Measurements from ENCODE around the gene SRBD1.

The SRBD1 gene

DNA sequence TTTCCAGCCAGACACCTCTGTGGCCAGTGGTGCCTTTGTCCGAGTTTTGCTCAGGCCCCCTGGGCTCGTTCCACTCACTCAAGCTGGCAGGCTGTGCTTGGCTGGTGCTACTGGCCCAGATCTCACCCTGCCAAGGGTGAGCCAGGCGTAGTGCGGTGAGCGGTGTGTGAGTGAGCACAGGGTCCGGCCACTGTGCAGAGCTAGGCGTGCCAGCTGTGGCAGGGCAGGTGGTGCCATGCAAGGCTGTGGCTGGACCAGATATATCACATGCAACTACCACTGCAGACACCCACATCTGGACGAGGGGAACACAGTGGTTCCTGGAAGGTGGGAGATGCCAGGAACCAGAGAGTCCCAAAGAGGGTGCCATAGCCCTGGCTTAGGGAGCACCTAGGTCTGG lies 70.1 kb downstream of the SRBD1 start:
- no peak for DNase-seq

GRCh38 chr2:45533771-45534170 lies 77.3 kb downstream of the SRBD1 start:
- no peak for DNase-seq

- no peak for DNase-seq
These were observed 78.9 kb downstream of the SRBD1 start for GRCh38 chr2:45532181-45532580.

- no peak for DNase-seq
These were observed 87.1 kb downstream of the SRBD1 start for GRCh38 chr2:45524016-45524415.

DNA sequence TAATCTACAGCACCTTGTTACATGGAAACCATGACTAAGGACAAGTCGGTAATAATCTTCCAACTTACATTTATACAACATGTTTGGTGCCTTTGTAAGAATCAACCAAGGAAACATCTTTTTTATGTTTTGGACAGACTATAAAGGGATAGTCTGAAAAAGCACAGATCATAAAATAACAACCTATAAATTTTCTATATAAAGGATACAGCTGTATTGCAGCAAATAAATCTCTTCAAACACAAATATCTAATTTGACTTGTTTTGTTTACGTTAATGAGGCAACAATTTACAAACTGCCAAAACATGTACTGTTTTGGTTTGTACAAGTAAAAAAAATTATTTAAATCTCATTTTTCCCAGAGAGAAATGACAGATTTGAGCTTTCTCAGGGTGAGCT lies 92.5 kb downstream of the SRBD1 start:
- no peak for DNase-seq

GRCh38 chr2:45510701-45511420 lies 100.2 kb downstream of the SRBD1 start:
- DNase-seq: no peak

- DNase-seq: no peak
These were observed 104.3 kb downstream of the SRBD1 start for GRCh38 chr2:45506756-45507155.

GRCh38 chr2:45505138-45505537 lies 105.9 kb downstream of the SRBD1 start:
- no peak for DNase-seq

DNA sequence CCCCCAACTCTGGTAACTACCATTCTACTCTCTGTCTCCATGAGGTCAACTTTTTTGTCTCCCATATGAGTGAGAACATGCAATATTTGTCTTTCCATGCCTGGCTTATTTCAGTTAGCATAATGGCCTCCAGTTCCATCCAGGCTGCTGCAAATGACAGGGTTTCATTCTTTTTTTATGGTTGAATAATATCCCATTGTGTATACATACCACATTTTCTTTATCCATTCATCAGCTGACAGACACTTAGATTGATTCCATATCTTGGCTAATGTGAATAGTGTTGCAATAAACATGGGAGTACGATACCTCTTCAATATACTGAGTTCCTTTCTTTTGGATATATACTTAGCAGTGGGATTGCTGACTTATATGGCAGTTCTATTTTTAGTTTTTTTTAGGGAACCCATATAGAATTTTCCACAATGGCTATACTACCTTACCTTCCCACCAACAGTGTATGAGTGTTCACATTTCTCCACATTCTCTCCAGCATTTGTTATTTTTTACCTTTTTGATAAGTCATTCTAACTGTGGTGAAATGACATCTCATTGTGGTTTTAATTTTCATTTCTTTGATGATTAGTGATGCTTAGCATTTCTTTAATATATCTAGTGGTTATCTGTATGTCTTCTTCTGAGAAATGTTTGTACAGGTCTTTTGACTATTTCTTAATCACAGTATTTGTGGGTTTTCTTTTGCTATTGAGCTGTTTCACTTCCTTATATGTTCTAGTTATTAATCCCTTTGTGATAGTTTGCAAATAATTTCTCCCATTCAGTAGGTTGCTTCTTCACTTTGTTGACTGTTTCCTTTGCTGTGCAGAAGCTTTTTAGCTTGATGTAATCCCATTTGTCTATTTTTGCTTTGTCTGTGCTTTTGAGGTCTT lies 112.2 kb downstream of the SRBD1 start:
- no peak for DNase-seq

DNA sequence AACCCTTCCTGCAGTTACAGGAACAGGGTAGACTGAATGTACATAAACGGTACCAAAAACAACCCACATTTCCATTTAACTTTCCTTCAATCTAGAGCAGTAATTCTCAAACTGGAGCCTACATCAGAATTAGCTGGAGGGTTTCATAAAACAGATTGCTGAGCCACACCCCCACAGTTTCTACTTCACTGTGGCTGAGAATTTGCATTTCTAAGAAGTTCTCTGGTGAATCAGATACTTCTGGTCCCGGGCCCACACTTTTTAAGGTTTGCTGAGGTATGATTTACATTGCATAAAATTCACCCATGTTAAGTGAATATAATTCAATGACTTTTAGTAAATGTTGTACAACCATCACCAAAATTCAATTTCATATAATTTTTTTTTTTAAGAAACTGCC lies 113.7 kb downstream of the SRBD1 start:
- no peak for DNase-seq

GRCh38 chr2:45496869-45497268 lies 114.2 kb downstream of the SRBD1 start:
- DNase-seq: no peak

- no peak for DNase-seq
These were observed 116.1 kb downstream of the SRBD1 start for GRCh38 chr2:45494978-45495293.

DNA sequence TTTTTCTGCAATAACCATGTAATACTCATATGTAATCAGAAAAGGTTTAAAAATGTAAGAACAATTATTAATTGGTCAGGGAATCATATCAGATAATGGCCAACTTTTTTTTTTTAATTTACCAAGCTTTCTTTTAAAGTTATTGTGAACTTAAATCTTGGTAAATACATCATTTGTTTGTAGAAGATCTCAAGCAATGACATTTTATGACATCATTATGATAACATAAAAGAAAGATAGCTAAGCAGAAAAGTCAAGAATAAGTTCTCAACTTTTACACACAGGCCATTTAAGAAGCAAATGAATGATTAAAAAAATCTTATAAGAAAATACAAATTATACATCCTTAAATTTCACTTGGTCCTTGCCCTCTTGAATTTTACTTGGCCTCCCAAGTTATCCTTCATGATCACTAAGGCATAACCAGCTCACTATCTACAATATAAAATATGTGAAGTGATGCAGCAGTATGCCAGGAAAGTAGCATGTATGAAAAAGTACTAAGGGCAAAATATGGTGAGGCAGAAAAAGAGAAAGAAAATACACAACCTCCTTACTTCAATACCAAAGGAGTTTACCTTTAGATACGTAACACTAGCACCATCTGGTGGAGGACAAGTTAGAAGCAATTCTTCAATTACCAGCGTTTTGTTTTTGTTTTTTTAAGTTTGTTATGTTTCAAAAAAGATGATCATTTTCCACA lies 116.6 kb downstream of the SRBD1 start:
- DNase-seq: peak; percentile 57

GRCh38 chr2:45484965-45485364 lies 126.1 kb downstream of the SRBD1 start:
- no peak for DNase-seq

DNA sequence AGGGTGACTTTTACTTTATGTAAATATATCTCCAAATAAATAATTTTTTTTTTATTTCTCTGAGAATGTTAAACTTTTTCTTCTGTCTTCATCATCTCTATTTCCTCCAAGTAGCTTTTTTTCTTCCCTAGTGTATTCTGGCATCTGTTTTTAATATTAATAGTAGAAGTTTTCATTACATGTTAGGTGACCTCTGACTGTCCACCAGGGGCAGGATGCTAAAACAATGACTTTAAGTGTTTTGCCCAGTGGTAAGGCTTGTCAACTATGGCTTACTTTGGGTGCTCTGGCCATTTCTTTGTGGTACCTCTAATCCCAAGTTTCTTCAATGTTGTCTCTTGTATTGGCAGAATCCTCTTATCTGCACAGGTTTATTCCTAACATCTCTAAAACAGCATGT lies 127.1 kb downstream of the SRBD1 start:
- DNase-seq: no peak

DNA sequence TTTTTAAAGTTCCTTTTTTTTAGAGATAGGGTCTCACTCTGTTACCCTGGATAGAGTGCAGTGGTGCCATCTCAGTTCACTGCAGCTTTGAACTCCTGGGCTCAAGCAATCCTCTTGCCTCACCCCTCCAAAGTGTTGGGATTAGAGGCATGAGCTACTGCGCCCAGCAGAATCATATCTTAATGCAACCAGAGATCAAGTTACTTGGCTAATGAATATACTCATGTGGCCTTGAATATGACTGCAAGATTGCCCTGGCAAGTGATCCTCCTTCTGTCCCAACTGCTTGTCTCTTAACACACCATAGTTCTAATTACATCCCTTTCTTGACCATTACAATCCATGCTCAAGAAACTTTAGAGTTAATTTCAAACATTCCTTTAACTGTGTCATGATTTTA lies 133.5 kb downstream of the SRBD1 start:
- no peak for DNase-seq

GRCh38 chr2:45470531-45470930 lies 140.5 kb downstream of the SRBD1 start:
- DNase-seq: no peak

DNA sequence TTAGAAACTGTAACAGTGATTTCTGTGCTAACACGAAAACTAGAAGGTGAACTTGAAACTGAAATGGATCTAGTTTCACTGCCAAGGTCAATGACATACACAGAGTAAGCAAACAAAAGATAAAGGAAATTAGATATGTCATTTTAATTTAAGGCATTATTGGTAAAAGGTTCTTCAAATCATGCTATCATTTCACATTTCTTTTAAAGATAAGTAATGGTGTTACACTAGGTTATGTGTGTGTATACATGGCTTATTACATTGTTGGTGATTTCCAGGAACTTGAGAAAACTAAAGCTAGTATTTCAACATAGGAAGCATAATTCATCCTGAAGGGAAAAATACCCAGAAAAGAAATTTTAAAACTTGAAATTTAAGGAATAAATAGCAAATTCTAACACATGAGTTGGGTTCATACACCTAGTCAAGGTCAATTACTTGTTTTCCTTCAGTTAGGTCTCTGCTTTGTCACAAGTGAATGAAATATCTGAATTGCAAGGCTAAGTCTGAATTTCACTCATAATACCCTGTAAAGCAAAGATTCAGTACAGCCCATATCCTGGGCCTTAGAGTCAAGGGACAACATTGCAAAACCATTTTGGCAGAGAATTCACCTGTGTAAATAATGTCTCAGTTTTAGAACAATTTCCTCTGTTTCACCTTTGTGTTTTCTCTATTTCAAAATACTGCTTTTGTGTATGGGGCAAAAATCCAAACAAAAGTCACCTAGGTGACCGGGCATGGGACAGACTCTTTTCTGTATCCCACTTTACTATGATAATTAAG lies 141.6 kb downstream of the SRBD1 start:
- DNase-seq: peak; percentile 63

DNA sequence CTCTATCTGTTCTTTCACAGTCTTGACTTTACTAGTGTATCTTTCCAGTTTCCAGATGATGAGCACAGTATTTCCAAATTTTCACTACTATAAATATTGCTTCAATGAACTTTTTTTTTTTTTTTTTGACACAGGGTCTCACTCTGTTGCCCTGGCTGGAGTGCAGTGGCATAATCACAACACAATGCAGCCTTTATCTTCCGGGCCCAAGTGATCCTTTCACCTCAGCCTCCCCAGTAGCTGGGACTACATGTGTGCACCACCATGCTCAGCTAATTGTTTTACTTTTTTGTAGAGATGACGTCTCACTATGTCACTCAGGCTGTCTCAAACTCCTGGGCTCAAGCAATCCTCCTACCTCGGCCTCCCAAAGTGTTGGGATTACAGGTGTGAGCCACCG lies 142.8 kb downstream of the SRBD1 start:
- DNase-seq: no peak

GRCh38 chr2:45466053-45466452 lies 145.0 kb downstream of the SRBD1 start:
- DNase-seq: peak; percentile 32

DNA sequence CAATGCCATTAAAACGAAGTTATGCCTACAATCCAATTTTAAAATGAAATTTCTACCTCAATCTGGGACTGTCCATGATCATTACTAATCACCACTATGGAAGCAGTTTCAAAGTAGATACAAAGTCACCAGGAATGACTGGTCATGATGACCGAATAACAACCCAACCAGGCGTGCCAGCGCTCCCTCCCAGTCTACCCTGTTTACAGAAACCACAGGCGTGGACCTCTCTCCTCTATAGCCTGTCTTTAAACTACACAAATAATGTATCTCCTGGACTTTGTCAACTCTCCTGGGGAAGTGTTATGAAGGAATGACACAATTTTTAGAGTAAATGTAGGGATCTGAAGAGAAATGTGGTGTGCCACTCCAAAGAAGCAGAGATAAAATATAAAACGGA lies 150.2 kb downstream of the SRBD1 start:
- DNase-seq: no peak

GRCh38 chr2:45459860-45460259 lies 151.2 kb downstream of the SRBD1 start:
- no peak for DNase-seq

DNA sequence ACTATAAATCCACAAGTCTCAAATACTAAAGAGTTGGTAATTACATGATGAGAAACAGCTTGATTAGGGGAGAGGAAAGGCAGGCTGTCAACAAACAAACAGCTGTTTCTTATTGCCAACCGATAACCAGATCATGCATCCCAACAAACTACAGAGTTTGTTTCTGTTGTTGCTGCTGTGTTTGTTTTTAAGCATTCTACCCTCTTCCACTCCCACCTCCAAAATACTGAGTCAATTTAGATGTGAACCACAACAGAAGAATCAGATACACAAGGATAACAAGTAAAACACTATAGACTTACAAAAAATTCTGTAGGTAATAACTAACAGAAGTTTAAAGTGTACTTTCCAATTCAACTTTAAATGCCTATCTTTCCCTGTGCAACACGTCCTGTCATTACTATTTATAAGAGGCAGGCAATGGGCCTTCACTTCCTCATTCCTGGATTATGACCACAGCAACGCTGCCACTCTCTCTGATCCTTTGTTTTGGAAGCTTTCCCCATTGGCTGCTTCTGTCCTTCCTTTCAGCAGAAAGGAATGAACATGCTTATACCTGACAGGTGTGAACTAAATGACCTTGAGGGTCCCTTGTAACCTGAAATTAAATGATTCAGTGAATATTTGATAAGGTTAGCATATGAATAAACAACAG lies 152.0 kb downstream of the SRBD1 start:
- DNase-seq: no peak
